Vagina (tissue), 2 donors: Measurements from ENCODE around the gene KRTAP5-3. TPM values are rescaled to one million over a fixed set of nuclear protein-coding genes. Genes with fewer than 3 reads are reported as not detected.

Experiments
- DNase-seq, 2 donors: peaks; one replicate each; pipeline ENCODE4 v3.0.0-alpha.2; 2017; ENCODE audit errors: extremely low spot score in 2 of 2
- H3K27ac ChIP-seq: fragments of 200-600 bp; sonication (generic); one replicate; pipeline ENCODE4 v1.5.1; 2019
- H3K27me3 ChIP-seq: fragments of 200-600 bp; sonication (generic); one replicate; pipeline ENCODE4 v1.5.1; 2019
- H3K36me3 ChIP-seq, 2 donors: fragments of 200-600 bp; sonication (generic); one replicate each; pipeline ENCODE4 v1.5.1; 2017 to 2019
- H3K4me1 ChIP-seq: fragments of 200-600 bp; sonication (generic); one replicate; pipeline ENCODE4 v1.5.1; 2019
- H3K4me3 ChIP-seq, 2 donors: fragments of 200-600 bp; sonication (generic); 1 replicate in 1 of 2; 2 replicates in 1 of 2; pipeline ENCODE4 v1.5.1; 2016 to 2019
- H3K9me3 ChIP-seq: fragments of 200-600 bp; sonication (generic); one replicate; pipeline ENCODE4 v1.5.1; 2019
- CTCF ChIP-seq, 3 experiments: fragments of 450-650 bp in 2 of 3; fragments of 200-600 bp in 1 of 3; sonication (generic) in 1 of 3; IDR thresholded peaks; one replicate each; pipeline ENCODE4 v1.5.1; 2017 to 2019; ENCODE audit warnings: antibody characterized with exemption in 3 of 3, mild to moderate bottlenecking in 2 of 3, moderate library complexity in 2 of 3
- POLR2A ChIP-seq, 2 donors: fragments of 450-650 bp; IDR thresholded peaks; one replicate each; pipeline ENCODE4 v1.6.1; 2017; ENCODE audit warnings: antibody characterized with exemption in 2 of 2, mild to moderate bottlenecking in 2 of 2, moderate library complexity in 2 of 2
- POLR2AphosphoS5 ChIP-seq, 2 donors: sonication (generic); formaldehyde crosslinking; IDR thresholded peaks; one replicate each; pipeline ENCODE4 v1.9.0; 2017; ENCODE audit warnings: antibody characterized with exemption in 2 of 2, mild to moderate bottlenecking in 2 of 2, low read depth in 1 of 2; ENCODE audit not compliant: insufficient read depth in 1 of 2
- intact Hi-C: fragments of 100-400 bp; cut with DNase I; formaldehyde crosslinking; loops from one replicate; pipeline ENCODE4 v1.15.1; 2023
- total RNA-seq: library from RNA; depleted of rRNA; stranded (reverse); fragments of >200 nt; gene quantifications from one replicate; pipeline ENCODE4 v1.2.3, GENCODE V29; 2016

Gene KRTAP5-3
- total RNA-seq, 1 donor from 2014 or later, result not detected

- Histone ChIP-seq H3K9me3 (no peaks in the 10 kb centered on the region), H3K4me1 (peaks cover 40% of the 10 kb centered on the region), H3K27ac (no peak overlapping the region), H3K27me3 (no peaks in the 10 kb centered on the region), H3K4me3 (no peak overlapping the region), H3K36me3 (no peaks in the 10 kb centered on the region)
- no peak for DNase-seq
- intact Hi-C loops, result no loop called here
- no peak for TF ChIP-seq POLR2A (IDR thresholded peaks at IDR 0.05)
- no peak for TF ChIP-seq POLR2AphosphoS5 (IDR thresholded peaks at IDR 0.05; ENCODE audit: insufficient read depth in 1 of 2, low read depth in 1 of 2)
Observed at GRCh38 chr11:1561266-1561665, 47.0 kb downstream of the KRTAP5-3 start.

GRCh38 chr11:1560649-1561251, 47.5 kb downstream of the KRTAP5-3 start:
- peak overlapping the region; percentile 80 for H3K27ac ChIP-seq
- H3K4me1 ChIP-seq, result peaks cover 40% of the 10 kb centered on the region

GRCh38 chr11:1560002-1560648, 48.1 kb downstream of the KRTAP5-3 start:
- intact Hi-C loops, result no loop called here
- Histone ChIP-seq H3K4me3 (no peak overlapping the region), H3K27ac (peak overlapping the region; percentile 80), H3K4me1 (peaks cover 40% of the 10 kb centered on the region), H3K36me3 (no peaks in the 10 kb centered on the region), H3K9me3 (no peaks in the 10 kb centered on the region), H3K27me3 (no peaks in the 10 kb centered on the region)
- TF ChIP-seq POLR2AphosphoS5 (IDR thresholded peaks at IDR 0.05; ENCODE audit: insufficient read depth in 1 of 2, low read depth in 1 of 2), result no peak
- no peak for TF ChIP-seq CTCF (IDR thresholded peaks at IDR 0.05)
- no peak for TF ChIP-seq POLR2A (IDR thresholded peaks at IDR 0.05)
- no peak for DNase-seq

More at GRCh38 chr11:1560649-1561251, 47.5 kb downstream of the KRTAP5-3 start:
- Histone ChIP-seq H3K27me3 (no peaks in the 10 kb centered on the region), H3K9me3 (no peaks in the 10 kb centered on the region), H3K36me3 (no peaks in the 10 kb centered on the region), H3K4me3 (no peak overlapping the region)
- intact Hi-C loops, result no loop called here
- TF ChIP-seq CTCF (IDR thresholded peaks at IDR 0.05), result no peak
- TF ChIP-seq POLR2A (IDR thresholded peaks at IDR 0.05), result no peak
- no peak for TF ChIP-seq POLR2AphosphoS5 (IDR thresholded peaks at IDR 0.05; ENCODE audit: insufficient read depth in 1 of 2, low read depth in 1 of 2)
- DNase-seq, result no peak

GRCh38 chr11:1559111-1559951, 48.9 kb downstream of the KRTAP5-3 start:
- Histone ChIP-seq H3K4me1 (peaks cover 34% of the 10 kb centered on the region), H3K27ac (peak overlapping the region; percentile 80), H3K27me3 (no peaks in the 10 kb centered on the region), H3K36me3 (no peaks in the 10 kb centered on the region), H3K9me3 (no peaks in the 10 kb centered on the region), H3K4me3 (peak overlapping the region in 1 of 2 donors; percentile 1)
- TF ChIP-seq POLR2A (IDR thresholded peaks at IDR 0.05) (no peak), POLR2AphosphoS5 (IDR thresholded peaks at IDR 0.05; ENCODE audit: insufficient read depth in 1 of 2, low read depth in 1 of 2) (peak; percentile 39 to 84)
- DNase-seq, result no peak
- intact Hi-C loops, result no loop called here

- Histone ChIP-seq H3K36me3 (no peaks in the 10 kb centered on the region), H3K4me3 (peak overlapping the region in 1 of 2 donors; percentile 1), H3K27me3 (no peaks in the 10 kb centered on the region), H3K9me3 (no peaks in the 10 kb centered on the region), H3K27ac (peak overlapping the region; percentile 80), H3K4me1 (peaks cover 29% of the 10 kb centered on the region)
- intact Hi-C loops, result no loop called here
- DNase-seq, result no peak
- TF ChIP-seq POLR2A (IDR thresholded peaks at IDR 0.05), result no peak
- TF ChIP-seq CTCF (IDR thresholded peaks at IDR 0.05), result no peak
- TF ChIP-seq POLR2AphosphoS5 (IDR thresholded peaks at IDR 0.05; ENCODE audit: insufficient read depth in 1 of 2, low read depth in 1 of 2), result no peak
Observed at GRCh38 chr11:1558775-1559110, 49.5 kb downstream of the KRTAP5-3 start.
